DND-41 (cell line): ENCODE results near the gene MAGEB16.

Source experiments
- CTCF ChIP-seq: IDR thresholded peaks from 2 replicates; pipeline ENCODE4 v1.5.1; 2012; ENCODE audit warnings: borderline replicate concordance, low read length, moderate library complexity, mild to moderate bottlenecking; ENCODE audit not compliant: poor library complexity, severe bottlenecking; ENCODE audit errors: extremely low read depth
- EZH2 ChIP-seq: IDR thresholded peaks from 3 replicates; pipeline ENCODE4 v1.6.1; 2012; ENCODE audit warnings: borderline replicate concordance, low read depth, mild to moderate bottlenecking, moderate library complexity, low read length, inconsistent platforms; ENCODE audit not compliant: severe bottlenecking

- TF ChIP-seq CTCF (no peak), EZH2 (no peak)
These were observed 10.3 kb upstream of the MAGEB16 start for GRCh38 chrX:35787867-35788266.
